Neural progenitor cell (in vitro differentiated cells): ENCODE data around the gene ABHD13.
A peak's percentile ranks its signal among the peaks of the same experiment; 100 is the strongest.

Experiments used
- CTCF ChIP-seq: fragments of 200-600 bp; sonication (generic); IDR thresholded peaks from 2 replicates; pipeline ENCODE4 v1.5.1; 2017; ENCODE audit warnings: antibody characterized with exemption, mild to moderate bottlenecking
- EZH2 ChIP-seq: fragments of 200-600 bp; sonication (generic); IDR thresholded peaks from 2 replicates; pipeline ENCODE4 v1.6.1; 2017; ENCODE audit warnings: antibody characterized with exemption, mild to moderate bottlenecking, moderate library complexity
- EZH2phosphoT487 ChIP-seq: fragments of 200-600 bp; sonication (generic); IDR thresholded peaks from 2 replicates; pipeline ENCODE4 v1.6.1; 2017; ENCODE audit warnings: antibody characterized with exemption

GRCh38 chr13:108269601-108270328 is 51.6 kb downstream of the ABHD13 start, which contains the start of gene TNFSF13B:
- peak; percentile 21 for TF ChIP-seq CTCF
- TF ChIP-seq EZH2phosphoT487 = no peak
- no peak for TF ChIP-seq EZH2
